ENCODE data around the gene RAP1GAP2. TPM values are rescaled to one million over a fixed set of nuclear protein-coding genes. Genes with fewer than 3 reads are reported as not detected.

The RAP1GAP2 gene
- total RNA-seq, 4 donors from 2014 or later: 4.9 to 12.4 (median 10.0) TPM

- no peak for DNase-seq
- no peaks in the 10 kb centered on the region for H3K4me1 ChIP-seq
- no peaks in the 10 kb centered on the region for H3K36me3 ChIP-seq
- H3K27ac ChIP-seq: no peak overlapping the region
- H3K9me3 ChIP-seq: no peaks in the 10 kb centered on the region
- intact Hi-C loops (cut with DNase I): no loop called here
- H3K4me3 ChIP-seq: no peak overlapping the region
- WGBS, 2 donors: 67% methylated on average over 8 of the region's 8 CpGs
- no peaks in the 10 kb centered on the region for H3K27me3 ChIP-seq
- TF ChIP-seq POLR2A (IDR thresholded peaks at IDR 0.05): no peak
- TF ChIP-seq, protein P1, sequence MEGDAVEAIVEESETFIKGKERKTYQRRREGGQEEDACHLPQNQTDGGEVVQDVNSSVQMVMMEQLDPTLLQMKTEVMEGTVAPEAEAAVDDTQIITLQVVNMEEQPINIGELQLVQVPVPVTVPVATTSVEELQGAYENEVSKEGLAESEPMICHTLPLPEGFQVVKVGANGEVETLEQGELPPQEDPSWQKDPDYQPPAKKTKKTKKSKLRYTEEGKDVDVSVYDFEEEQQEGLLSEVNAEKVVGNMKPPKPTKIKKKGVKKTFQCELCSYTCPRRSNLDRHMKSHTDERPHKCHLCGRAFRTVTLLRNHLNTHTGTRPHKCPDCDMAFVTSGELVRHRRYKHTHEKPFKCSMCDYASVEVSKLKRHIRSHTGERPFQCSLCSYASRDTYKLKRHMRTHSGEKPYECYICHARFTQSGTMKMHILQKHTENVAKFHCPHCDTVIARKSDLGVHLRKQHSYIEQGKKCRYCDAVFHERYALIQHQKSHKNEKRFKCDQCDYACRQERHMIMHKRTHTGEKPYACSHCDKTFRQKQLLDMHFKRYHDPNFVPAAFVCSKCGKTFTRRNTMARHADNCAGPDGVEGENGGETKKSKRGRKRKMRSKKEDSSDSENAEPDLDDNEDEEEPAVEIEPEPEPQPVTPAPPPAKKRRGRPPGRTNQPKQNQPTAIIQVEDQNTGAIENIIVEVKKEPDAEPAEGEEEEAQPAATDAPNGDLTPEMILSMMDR (IDR thresholded peaks at IDR 0.05): no peak
Observed at GRCh38 chr17:2872282-2872681, 76.0 kb downstream of the RAP1GAP2 start.

DNA sequence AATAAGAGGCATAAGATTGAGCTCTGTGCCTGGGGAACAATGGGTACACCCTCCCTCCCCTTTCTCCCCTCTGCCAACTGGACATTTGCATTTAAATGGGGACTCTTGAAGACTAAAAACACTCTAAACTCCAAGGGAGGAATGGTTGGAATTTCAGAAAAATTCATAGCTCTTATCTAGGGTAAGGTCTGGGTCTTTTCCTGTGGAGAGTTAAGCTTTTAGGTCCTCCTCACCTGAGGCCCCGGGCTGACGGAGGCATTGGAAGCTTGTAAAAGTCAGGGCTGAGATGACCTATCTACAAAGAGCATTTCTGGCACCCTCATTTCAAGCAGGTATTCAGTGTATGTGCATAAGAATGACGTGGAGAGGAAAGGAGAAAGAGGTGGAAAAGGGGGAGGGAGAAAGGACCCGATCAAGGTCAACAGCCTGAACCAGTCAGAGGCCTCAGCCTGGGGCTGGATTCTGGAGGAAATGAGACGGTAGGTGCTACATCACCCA is 78.0 kb downstream of the RAP1GAP2 start:
- WGBS, 2 donors: 42 to 45% methylated on average over 5 of the region's 5 CpGs
- no peak for DNase-seq
- Histone ChIP-seq H3K4me3 (no peak overlapping the region), H3K27ac (no peak overlapping the region), H3K9me3 (no peaks in the 10 kb centered on the region), H3K27me3 (no peaks in the 10 kb centered on the region), H3K4me1 (no peaks in the 10 kb centered on the region), H3K36me3 (no peaks in the 10 kb centered on the region)
- TF ChIP-seq, protein P1 (IDR thresholded peaks at IDR 0.05): no peak
- intact Hi-C loops (cut with DNase I): no loop called here

GRCh38 chr17:2875608-2876007 is 79.4 kb downstream of the RAP1GAP2 start:
- Histone ChIP-seq H3K27me3 (no peaks in the 10 kb centered on the region), H3K27ac (no peak overlapping the region), H3K9me3 (no peaks in the 10 kb centered on the region), H3K4me1 (no peaks in the 10 kb centered on the region), H3K4me3 (no peak overlapping the region), H3K36me3 (no peaks in the 10 kb centered on the region)
- no peak for DNase-seq
- intact Hi-C loops (cut with DNase I): no loop called here
- WGBS, 2 donors: 85 to 88% methylated on average over 11 to 13 of the region's 13 CpGs
- TF ChIP-seq, protein P1 (IDR thresholded peaks at IDR 0.05): no peak
- TF ChIP-seq POLR2A (IDR thresholded peaks at IDR 0.05): no peak

GRCh38 chr17:2876467-2876866 is 80.2 kb downstream of the RAP1GAP2 start:
- Histone ChIP-seq H3K4me3 (no peak overlapping the region), H3K27ac (no peak overlapping the region), H3K4me1 (no peaks in the 10 kb centered on the region), H3K27me3 (no peaks in the 10 kb centered on the region), H3K9me3 (no peaks in the 10 kb centered on the region), H3K36me3 (no peaks in the 10 kb centered on the region)
- TF ChIP-seq, protein P1 (IDR thresholded peaks at IDR 0.05): no peak
- no peak for TF ChIP-seq POLR2A (IDR thresholded peaks at IDR 0.05)
- 66 to 73% methylated on average over 6 of the region's 6 CpGs for WGBS, 2 donors
- intact Hi-C loops (cut with DNase I): no loop called here
- DNase-seq: no peak

DNA sequence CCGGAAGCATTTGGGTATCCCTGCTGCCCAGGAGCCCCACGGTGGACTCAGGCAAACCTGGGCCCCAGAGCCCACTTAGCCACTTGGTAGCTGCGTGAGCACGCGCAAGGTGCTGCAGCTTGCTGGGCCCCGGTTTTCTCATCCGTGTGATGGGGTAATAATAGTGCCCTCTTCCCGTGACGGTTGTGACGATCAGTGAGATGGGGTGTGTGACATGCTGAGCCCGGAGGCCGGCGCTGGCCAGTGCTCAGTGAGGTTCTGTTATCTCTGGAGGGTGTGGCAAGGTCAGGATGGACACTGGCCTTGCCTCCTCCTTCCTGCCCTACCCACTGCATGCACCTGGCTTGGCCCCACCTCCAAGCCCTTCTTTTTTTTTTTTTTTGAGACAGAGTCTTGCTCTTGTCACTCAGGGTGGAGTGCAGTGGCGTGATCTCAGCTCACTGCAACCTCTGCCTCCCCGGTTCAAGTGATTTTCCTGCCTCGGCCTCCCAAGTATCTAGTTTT is 82.6 kb downstream of the RAP1GAP2 start:
- no peaks in the 10 kb centered on the region for H3K4me1 ChIP-seq
- no peaks in the 10 kb centered on the region for H3K36me3 ChIP-seq
- no peak overlapping the region for H3K4me3 ChIP-seq
- H3K27me3 ChIP-seq: peaks cover 0 to 3% (median 0%) of the 10 kb centered on the region in 4 donors
- TF ChIP-seq, protein P1 (IDR thresholded peaks at IDR 0.05): no peak
- TF ChIP-seq POLR2A (IDR thresholded peaks at IDR 0.05): no peak
- intact Hi-C loops (cut with DNase I): no loop called here
- DNase-seq: no peak
- 88 to 100% methylated on average over 3 to 8 of the region's 16 CpGs for WGBS, 2 donors
- H3K9me3 ChIP-seq: no peaks in the 10 kb centered on the region
- no peak overlapping the region for H3K27ac ChIP-seq
